ENCODE results near the gene ALDH3B2.

Gene ALDH3B2

DNA sequence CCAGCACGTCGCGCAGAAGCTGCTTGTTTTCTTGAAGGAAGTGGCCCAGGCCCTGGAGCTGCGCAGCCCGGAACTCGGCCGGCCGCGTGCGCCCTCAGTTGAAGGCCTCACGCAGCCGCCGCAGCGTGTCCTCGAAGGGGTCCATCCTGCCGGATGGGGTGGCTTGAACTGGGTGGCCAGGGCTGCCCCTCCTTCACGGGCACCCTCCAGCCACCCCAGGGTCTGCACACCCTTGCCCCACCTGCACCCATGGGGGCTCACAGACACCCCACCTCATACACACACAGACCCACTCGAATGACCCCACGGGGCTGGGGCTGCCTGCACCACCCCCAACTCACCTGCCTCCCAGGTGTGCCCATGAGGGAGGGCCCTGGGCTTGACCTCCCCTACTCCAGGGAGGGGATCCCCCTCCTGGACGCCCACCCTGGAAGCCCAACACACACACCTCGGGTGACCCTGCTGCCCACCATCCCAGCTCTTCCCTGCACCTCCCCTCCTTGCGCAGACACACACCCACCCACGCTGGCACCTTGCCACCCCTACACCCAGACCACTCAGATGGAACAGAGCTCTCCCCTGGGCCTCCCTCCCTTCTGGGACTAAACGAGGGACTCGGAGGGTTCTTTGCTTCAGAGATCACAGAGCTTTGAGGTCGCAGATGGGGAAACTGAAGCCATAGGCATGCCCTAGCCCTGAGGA is 6.8 kb downstream of the ALDH3B2 start:
- 91% methylated on average over 26 of the region's 26 CpGs for WGBS
- no peak overlapping the region for H3K9ac ChIP-seq (ENCODE audit: low read depth, low read length)
- no peaks in the 10 kb centered on the region for H3K36me3 ChIP-seq (ENCODE audit: insufficient read depth, low read length)
- H3K4me1 ChIP-seq (ENCODE audit: insufficient read depth, low read length): no peaks in the 10 kb centered on the region
- H3K27me3 ChIP-seq (ENCODE audit: insufficient read depth, low read length): no peaks in the 10 kb centered on the region
- no peak overlapping the region for H3K27ac ChIP-seq (ENCODE audit: low read depth, low read length)
- no peak overlapping the region for H3K4me3 ChIP-seq (ENCODE audit: low read length)
- H3K9me3 ChIP-seq (ENCODE audit: insufficient read depth, low read depth, low read length): no peaks in the 10 kb centered on the region

DNA sequence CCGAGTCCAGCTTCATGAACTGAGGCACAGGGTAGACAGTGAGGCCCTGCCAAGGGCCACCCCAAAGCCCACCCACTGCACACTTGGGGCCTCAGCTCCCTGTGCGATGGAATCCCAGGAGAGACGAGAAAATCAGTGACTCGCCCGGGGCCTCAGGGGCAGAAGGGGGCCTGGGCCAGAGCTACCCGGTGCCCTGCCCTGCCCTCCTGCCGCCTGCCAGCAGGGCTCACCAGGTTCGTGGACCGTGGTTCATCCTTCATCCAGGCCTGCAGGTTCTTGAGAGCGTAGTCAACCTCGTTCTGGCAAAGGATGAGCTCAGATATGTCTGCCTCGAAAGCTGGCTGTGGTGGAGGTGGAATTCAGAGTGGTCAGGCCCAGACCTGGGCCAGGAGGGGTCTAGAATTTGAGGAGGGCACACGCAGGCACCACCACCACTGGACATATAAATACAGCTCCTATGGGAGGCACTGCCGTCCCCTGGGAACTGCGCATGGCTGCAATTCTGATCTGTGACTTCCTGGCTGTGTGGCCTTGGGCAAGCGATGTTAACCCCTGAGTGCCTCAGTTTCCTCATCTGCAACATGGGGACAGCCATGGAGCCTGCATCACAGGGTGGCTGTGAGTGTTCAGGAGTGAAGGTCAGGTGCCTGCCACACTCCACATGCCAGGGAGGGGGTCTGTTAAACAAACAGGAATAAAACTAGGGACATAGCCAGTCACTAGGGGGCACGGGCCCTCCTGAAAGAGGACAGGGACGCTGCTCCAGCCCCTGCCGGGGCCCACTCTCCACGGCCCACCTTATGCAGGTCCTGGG is 7.5 kb downstream of the ALDH3B2 start:
- Histone ChIP-seq H3K4me1 (ENCODE audit: insufficient read depth, low read length) (no peaks in the 10 kb centered on the region), H3K4me3 (ENCODE audit: low read length) (no peak overlapping the region), H3K9ac (ENCODE audit: low read depth, low read length) (no peak overlapping the region), H3K36me3 (ENCODE audit: insufficient read depth, low read length) (no peaks in the 10 kb centered on the region), H3K27me3 (ENCODE audit: insufficient read depth, low read length) (no peaks in the 10 kb centered on the region), H3K27ac (ENCODE audit: low read depth, low read length) (no peak overlapping the region), H3K9me3 (ENCODE audit: insufficient read depth, low read depth, low read length) (no peaks in the 10 kb centered on the region)
- 84% methylated on average over 20 of the region's 20 CpGs for WGBS

GRCh38 chr11:67666303-67666645 is 8.1 kb downstream of the ALDH3B2 start:
- WGBS: 88% methylated on average over 11 of the region's 11 CpGs
- Histone ChIP-seq H3K4me3 (ENCODE audit: low read length) (no peak overlapping the region), H3K36me3 (ENCODE audit: insufficient read depth, low read length) (no peaks in the 10 kb centered on the region), H3K27ac (ENCODE audit: low read depth, low read length) (no peak overlapping the region), H3K9me3 (ENCODE audit: insufficient read depth, low read depth, low read length) (no peaks in the 10 kb centered on the region), H3K4me1 (ENCODE audit: insufficient read depth, low read length) (no peaks in the 10 kb centered on the region), H3K27me3 (ENCODE audit: insufficient read depth, low read length) (no peaks in the 10 kb centered on the region), H3K9ac (ENCODE audit: low read depth, low read length) (no peak overlapping the region)

DNA sequence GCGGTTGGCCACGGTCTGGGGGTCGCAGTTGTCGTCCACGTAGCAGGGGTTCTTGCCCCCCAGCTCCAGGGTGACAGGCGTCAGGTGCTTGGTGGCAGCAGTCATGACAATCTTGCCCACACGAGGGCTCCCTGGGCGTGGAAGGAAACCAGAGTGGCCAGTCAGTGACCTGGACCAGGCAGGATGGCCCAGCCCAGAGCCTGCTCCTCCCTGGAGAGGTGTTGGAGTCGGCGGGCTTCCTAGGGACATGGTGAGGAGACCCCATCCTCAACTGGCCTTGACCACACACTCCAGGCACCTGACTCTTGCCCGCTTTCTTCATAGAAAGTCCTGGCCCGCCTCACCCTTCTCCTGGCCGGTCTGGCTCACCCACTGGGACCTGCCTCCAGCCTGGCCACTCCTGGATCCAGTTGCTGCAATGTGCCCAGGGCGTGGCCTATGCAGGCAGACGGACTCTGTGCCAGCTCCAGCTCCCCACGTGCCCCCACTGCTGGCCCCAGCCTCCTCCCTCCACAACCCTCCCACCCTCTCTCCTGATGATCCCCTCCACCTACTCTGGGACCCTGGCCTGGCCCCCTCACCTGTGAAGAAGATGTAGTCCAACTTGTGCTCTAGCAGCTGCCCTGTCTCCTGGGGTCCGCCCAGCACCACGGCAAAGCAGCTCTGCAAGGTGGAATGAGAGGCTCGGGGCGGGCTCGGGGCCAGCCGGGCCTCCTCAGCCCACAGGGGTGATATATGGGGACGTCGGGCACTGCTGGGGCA is 8.7 kb downstream of the ALDH3B2 start:
- 88% methylated on average over 24 of the region's 24 CpGs for WGBS
- no peaks in the 10 kb centered on the region for H3K27me3 ChIP-seq (ENCODE audit: insufficient read depth, low read length)
- no peak overlapping the region for H3K27ac ChIP-seq (ENCODE audit: low read depth, low read length)
- no peak overlapping the region for H3K9ac ChIP-seq (ENCODE audit: low read depth, low read length)
- no peaks in the 10 kb centered on the region for H3K4me1 ChIP-seq (ENCODE audit: insufficient read depth, low read length)
- no peaks in the 10 kb centered on the region for H3K36me3 ChIP-seq (ENCODE audit: insufficient read depth, low read length)
- no peak overlapping the region for H3K4me3 ChIP-seq (ENCODE audit: low read length)
- H3K9me3 ChIP-seq (ENCODE audit: insufficient read depth, low read depth, low read length): no peaks in the 10 kb centered on the region

- Histone ChIP-seq H3K4me3 (ENCODE audit: low read length) (no peak overlapping the region), H3K4me1 (ENCODE audit: insufficient read depth, low read length) (no peaks in the 10 kb centered on the region), H3K27me3 (ENCODE audit: insufficient read depth, low read length) (no peaks in the 10 kb centered on the region), H3K9me3 (ENCODE audit: insufficient read depth, low read depth, low read length) (no peaks in the 10 kb centered on the region), H3K9ac (ENCODE audit: low read depth, low read length) (no peak overlapping the region), H3K27ac (ENCODE audit: low read depth, low read length) (no peak overlapping the region), H3K36me3 (ENCODE audit: insufficient read depth, low read length) (no peaks in the 10 kb centered on the region)
- 90% methylated on average over 33 of the region's 33 CpGs for WGBS
Measured at GRCh38 chr11:67664696-67665540, 9.5 kb downstream of the ALDH3B2 start.

DNA sequence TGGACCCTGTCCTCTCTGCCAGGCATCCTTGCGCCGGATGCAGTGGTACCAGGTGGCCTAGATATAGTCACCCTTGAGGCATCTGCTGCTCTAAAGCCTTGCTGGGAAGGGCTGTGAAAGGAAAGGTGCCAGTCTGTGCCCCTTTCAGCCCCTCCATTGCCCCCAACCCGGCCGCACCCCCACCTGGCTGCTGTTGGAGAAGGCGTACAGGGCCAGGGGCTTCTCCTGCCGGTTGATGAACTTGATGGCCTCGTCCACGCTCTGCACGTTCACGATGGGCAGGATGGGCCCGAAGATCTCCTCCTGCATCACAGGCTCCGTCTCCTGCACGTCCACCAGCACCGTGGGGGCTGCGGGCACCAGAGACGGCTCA is 10.2 kb downstream of the ALDH3B2 start:
- no peak overlapping the region for H3K27ac ChIP-seq (ENCODE audit: low read depth, low read length)
- no peaks in the 10 kb centered on the region for H3K9me3 ChIP-seq (ENCODE audit: insufficient read depth, low read depth, low read length)
- 96% methylated on average over 16 of the region's 16 CpGs for WGBS
- no peak overlapping the region for H3K9ac ChIP-seq (ENCODE audit: low read depth, low read length)
- H3K27me3 ChIP-seq (ENCODE audit: insufficient read depth, low read length): no peaks in the 10 kb centered on the region
- no peaks in the 10 kb centered on the region for H3K4me1 ChIP-seq (ENCODE audit: insufficient read depth, low read length)
- no peaks in the 10 kb centered on the region for H3K36me3 ChIP-seq (ENCODE audit: insufficient read depth, low read length)
- H3K4me3 ChIP-seq (ENCODE audit: low read length): no peak overlapping the region

DNA sequence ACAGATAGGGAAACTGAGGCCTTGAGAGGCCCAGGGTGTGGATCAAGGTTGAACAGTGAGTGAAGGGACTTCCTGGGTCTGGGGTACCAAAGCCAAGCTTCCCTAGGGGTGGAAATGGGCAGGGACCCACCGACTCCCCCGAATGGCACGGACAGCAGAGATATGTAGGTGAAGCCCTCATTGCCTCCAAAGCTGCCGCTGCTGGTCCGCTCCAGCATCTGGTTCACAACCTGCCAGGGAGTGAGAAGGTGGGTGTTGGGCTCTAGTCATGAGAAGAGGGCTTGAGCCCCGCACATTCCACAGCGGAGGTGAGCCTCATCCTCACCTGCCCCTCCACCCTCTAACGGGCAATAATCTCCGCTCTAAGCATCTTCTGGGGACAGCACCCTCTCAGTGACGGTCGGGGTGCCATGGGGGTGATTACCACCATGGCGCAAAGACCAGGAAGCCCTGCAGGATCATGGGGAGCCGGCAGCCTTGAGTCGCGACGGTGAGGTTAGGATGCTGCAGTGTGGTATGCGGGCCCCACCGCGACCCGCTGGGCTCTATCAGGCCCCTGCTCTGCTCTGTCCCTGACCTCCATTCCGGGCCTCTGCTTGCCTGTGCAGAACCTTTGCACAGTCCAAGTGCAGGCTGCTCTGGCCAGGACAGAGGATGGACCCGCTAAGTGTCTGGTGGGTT is 10.8 kb downstream of the ALDH3B2 start:
- H3K36me3 ChIP-seq (ENCODE audit: insufficient read depth, low read length): no peaks in the 10 kb centered on the region
- no peaks in the 10 kb centered on the region for H3K27me3 ChIP-seq (ENCODE audit: insufficient read depth, low read length)
- no peak overlapping the region for H3K27ac ChIP-seq (ENCODE audit: low read depth, low read length)
- 0 out of 2 replicates have a peak, but pooled peaks cover 2% of the 10 kb centered on the region for H3K9me3 ChIP-seq (ENCODE audit: insufficient read depth, low read depth, low read length)
- WGBS: 95% methylated on average over 22 of the region's 22 CpGs
- H3K9ac ChIP-seq (ENCODE audit: low read depth, low read length): no peak overlapping the region
- H3K4me1 ChIP-seq (ENCODE audit: insufficient read depth, low read length): no peaks in the 10 kb centered on the region
- H3K4me3 ChIP-seq (ENCODE audit: low read length): no peak overlapping the region

DNA sequence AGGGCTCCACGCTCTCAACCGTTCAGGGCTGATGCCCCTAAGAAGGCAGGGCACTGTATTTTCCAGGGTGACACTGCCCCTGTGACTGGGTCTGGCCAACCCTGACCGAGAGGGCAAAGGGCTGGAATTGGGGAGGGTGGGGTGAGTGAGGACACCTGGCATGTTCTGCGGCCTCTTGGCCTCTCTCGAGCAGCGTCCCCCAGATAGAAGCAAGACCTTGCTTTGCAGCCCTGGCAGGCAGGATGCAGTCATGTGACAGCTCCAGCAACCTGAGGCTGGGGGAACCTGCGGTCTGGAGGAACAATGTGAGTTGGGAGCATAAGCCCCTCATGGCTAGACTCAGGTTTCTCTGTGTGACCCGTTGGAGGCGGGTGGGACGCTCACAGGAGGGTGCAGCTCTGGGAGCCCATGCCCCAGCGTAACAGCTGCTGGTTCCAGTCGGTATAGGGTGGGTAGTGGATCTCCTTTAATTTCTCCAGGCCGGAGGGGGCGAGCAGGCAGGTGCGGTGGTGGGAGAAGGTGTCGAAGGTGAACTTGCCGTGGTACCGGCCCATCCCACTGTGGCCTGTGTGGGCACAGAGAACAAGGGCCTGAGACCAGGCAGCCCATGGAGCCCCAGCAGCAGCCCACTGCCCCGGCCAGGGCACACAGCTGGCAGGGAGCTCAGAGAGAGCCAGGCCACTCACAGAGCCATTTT is 11.4 kb downstream of the ALDH3B2 start:
- Histone ChIP-seq H3K36me3 (ENCODE audit: insufficient read depth, low read length) (no peaks in the 10 kb centered on the region), H3K4me1 (ENCODE audit: insufficient read depth, low read length) (no peaks in the 10 kb centered on the region), H3K9me3 (ENCODE audit: insufficient read depth, low read depth, low read length) (0 out of 2 replicates have a peak, but pooled peaks cover 2% of the 10 kb centered on the region), H3K27me3 (ENCODE audit: insufficient read depth, low read length) (no peaks in the 10 kb centered on the region), H3K27ac (ENCODE audit: low read depth, low read length) (no peak overlapping the region), H3K9ac (ENCODE audit: low read depth, low read length) (no peak overlapping the region), H3K4me3 (ENCODE audit: low read length) (no peak overlapping the region)
- WGBS: 93% methylated on average over 19 of the region's 19 CpGs

DNA sequence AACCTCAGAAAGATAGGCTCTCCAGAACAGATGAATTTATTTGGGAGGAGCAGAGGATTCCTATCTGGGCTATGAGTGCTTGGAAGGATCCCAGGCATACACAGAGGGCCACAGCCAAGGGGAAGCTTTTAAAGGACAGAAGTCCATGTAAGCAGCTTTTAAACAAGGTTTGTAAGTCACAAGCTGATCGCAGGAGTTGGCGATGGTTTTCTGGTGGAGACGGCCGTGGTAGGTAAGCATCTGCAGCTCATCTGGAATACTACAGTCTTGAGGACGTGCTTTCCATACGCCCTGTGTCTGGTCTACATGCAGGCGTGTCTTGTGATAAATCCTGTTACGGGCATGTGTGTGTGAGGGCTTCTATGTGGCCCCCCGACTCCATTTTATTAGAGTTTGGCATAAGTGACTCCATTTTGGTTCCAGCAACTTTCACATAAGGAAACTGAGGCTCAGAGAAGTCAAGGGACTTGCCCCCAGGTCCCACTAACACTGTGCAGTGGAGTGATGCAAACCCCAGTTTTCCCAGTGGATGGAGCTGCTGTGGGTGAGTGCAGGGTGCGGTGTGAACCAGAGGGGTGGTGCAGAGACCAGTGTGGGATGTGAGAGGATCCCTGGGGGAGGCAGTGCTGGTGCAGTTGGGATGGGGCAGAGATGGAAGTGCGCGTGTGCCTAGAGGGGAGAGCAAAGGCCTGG is 12.1 kb downstream of the ALDH3B2 start:
- peaks cover 7% of the 10 kb centered on the region for H3K9me3 ChIP-seq (ENCODE audit: insufficient read depth, low read depth, low read length)
- no peak overlapping the region for H3K27ac ChIP-seq (ENCODE audit: low read depth, low read length)
- no peaks in the 10 kb centered on the region for H3K4me1 ChIP-seq (ENCODE audit: insufficient read depth, low read length)
- WGBS: 94% methylated on average over 12 of the region's 12 CpGs
- H3K4me3 ChIP-seq (ENCODE audit: low read length): no peak overlapping the region
- H3K9ac ChIP-seq (ENCODE audit: low read depth, low read length): no peak overlapping the region
- H3K36me3 ChIP-seq (ENCODE audit: insufficient read depth, low read length): no peaks in the 10 kb centered on the region
- H3K27me3 ChIP-seq (ENCODE audit: insufficient read depth, low read length): no peaks in the 10 kb centered on the region
